Measurements from ENCODE around the gene VPS8. TPM values are rescaled to one million over a fixed set of nuclear protein-coding genes. Genes with fewer than 3 reads are reported as not detected.

VPS8 gene
- total and polyA plus RNA-seq, 2 of the 13 experiments (the other 11 are each of a cell fraction or from before 2014, with no cell fraction given) = 14.2 to 35.1 TPM

- ATAC-seq = no peak
- H3K27ac ChIP-seq (ENCODE audit: extremely low read length, insufficient read depth, low read length) = no peak overlapping the region
Observed at GRCh38 chr3:184772667-184773272, 39.2 kb upstream of the VPS8 start.

More at GRCh38 chr3:184772667-184773272, 39.2 kb upstream of the VPS8 start:
- Histone ChIP-seq H3K4me3 (replicated peaks in 1 of 3; ENCODE audit: insufficient read depth in 1 of 3, low read depth in 2 of 3, low read length in 3 of 3) (no peak overlapping the region), H3K27me3 (ENCODE audit: control insufficient read depth in 1 of 2, insufficient read depth in 2 of 2, low read length in 2 of 2) (peaks cover 8 to 44% of the 10 kb centered on the region in 2 experiments; a peak in 4 of 5 replicates), H3K36me3 (replicated peaks in 1 of 2; ENCODE audit: control insufficient read depth in 1 of 2, insufficient read depth in 2 of 2, low read length in 2 of 2) (no peaks in the 10 kb centered on the region), H3K9ac (ENCODE audit: insufficient read depth, low read depth, low read length) (no peak overlapping the region), H3K4me2 (ENCODE audit: low read depth, low read length) (no peak overlapping the region), H3K79me2 (ENCODE audit: insufficient read depth, low read length) (no peaks in the 10 kb centered on the region), H3K9me3 (ENCODE audit: low read length) (no peaks in the 10 kb centered on the region), H4K20me1 (ENCODE audit: insufficient read depth, low read length) (no peaks in the 10 kb centered on the region), H3K4me1 (ENCODE audit: insufficient read depth, low read length) (no peaks in the 10 kb centered on the region), H2AFZ (ENCODE audit: low read length) (no peak overlapping the region)
- no TSS peak for BruUV-seq (replicated peaks)
- intact Hi-C loops (cut with micrococcal nuclease; ENCODE audit: unreplicated experiment) (no loop called here), in situ Hi-C loops (cut with HindIII; ENCODE audit: extremely low pct_ligation_motif_present, low pct_unique_long_range_greater_than_20kb) (no loop called here)
- FAIRE-seq = no peak
- POLR2A ChIA-PET = no interaction called here
- WGBS (ENCODE audit: low lambda C conversion rate) = 61% methylated on average over 8 of the region's 8 CpGs
- DNase-seq (ENCODE audit: low spot score) = no peak
- no peak for TF ChIP-seq ZNF263 (CRISPR knock-in tag; IDR thresholded peaks at IDR 0.05)
- TF ChIP-seq, protein P1, sequence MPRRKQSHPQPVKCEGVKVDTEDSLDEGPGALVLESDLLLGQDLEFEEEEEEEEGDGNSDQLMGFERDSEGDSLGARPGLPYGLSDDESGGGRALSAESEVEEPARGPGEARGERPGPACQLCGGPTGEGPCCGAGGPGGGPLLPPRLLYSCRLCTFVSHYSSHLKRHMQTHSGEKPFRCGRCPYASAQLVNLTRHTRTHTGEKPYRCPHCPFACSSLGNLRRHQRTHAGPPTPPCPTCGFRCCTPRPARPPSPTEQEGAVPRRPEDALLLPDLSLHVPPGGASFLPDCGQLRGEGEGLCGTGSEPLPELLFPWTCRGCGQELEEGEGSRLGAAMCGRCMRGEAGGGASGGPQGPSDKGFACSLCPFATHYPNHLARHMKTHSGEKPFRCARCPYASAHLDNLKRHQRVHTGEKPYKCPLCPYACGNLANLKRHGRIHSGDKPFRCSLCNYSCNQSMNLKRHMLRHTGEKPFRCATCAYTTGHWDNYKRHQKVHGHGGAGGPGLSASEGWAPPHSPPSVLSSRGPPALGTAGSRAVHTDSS (CRISPR knock-in tag; conservative IDR thresholded peaks at IDR 0.05) = no peak
- TF ChIP-seq BORCS8-MEF2B (CRISPR knock-in tag; IDR thresholded peaks at IDR 0.05) = no peak
- TF ChIP-seq TEF (CRISPR knock-in tag; IDR thresholded peaks at IDR 0.05) = no peak
- no peak for TF ChIP-seq AGO2 (optimal IDR thresholded peaks at IDR 0.05; ENCODE audit: low read depth, low read length)
- TF ChIP-seq ZNF234 (CRISPR knock-in tag; conservative IDR thresholded peaks at IDR 0.05) = no peak
- TF ChIP-seq KLF12 (CRISPR knock-in tag; IDR thresholded peaks at IDR 0.05; ENCODE audit: borderline replicate concordance) = no peak
- no peak for TF ChIP-seq ZNF546 (CRISPR knock-in tag; conservative IDR thresholded peaks at IDR 0.05)
- TF ChIP-seq ISX (CRISPR knock-in tag; conservative IDR thresholded peaks at IDR 0.05) = no peak
- no peak for TF ChIP-seq ZNF446 (CRISPR knock-in tag; IDR thresholded peaks at IDR 0.05)
- TF ChIP-seq NR2F6 (IDR thresholded peaks at IDR 0.05) = no peak
- no peak for TF ChIP-seq NR2F6 (CRISPR knock-in tag; IDR thresholded peaks at IDR 0.05)
- TF ChIP-seq ZBTB33 (CRISPR knock-in tag; IDR thresholded peaks at IDR 0.05) = no peak
- TF ChIP-seq TOE1 (CRISPR knock-in tag; IDR thresholded peaks at IDR 0.05) = no peak
- TF ChIP-seq ATF7-NPFF (CRISPR knock-in tag; IDR thresholded peaks at IDR 0.05; ENCODE audit: low read depth) = no peak
- TF ChIP-seq, protein P2, sequence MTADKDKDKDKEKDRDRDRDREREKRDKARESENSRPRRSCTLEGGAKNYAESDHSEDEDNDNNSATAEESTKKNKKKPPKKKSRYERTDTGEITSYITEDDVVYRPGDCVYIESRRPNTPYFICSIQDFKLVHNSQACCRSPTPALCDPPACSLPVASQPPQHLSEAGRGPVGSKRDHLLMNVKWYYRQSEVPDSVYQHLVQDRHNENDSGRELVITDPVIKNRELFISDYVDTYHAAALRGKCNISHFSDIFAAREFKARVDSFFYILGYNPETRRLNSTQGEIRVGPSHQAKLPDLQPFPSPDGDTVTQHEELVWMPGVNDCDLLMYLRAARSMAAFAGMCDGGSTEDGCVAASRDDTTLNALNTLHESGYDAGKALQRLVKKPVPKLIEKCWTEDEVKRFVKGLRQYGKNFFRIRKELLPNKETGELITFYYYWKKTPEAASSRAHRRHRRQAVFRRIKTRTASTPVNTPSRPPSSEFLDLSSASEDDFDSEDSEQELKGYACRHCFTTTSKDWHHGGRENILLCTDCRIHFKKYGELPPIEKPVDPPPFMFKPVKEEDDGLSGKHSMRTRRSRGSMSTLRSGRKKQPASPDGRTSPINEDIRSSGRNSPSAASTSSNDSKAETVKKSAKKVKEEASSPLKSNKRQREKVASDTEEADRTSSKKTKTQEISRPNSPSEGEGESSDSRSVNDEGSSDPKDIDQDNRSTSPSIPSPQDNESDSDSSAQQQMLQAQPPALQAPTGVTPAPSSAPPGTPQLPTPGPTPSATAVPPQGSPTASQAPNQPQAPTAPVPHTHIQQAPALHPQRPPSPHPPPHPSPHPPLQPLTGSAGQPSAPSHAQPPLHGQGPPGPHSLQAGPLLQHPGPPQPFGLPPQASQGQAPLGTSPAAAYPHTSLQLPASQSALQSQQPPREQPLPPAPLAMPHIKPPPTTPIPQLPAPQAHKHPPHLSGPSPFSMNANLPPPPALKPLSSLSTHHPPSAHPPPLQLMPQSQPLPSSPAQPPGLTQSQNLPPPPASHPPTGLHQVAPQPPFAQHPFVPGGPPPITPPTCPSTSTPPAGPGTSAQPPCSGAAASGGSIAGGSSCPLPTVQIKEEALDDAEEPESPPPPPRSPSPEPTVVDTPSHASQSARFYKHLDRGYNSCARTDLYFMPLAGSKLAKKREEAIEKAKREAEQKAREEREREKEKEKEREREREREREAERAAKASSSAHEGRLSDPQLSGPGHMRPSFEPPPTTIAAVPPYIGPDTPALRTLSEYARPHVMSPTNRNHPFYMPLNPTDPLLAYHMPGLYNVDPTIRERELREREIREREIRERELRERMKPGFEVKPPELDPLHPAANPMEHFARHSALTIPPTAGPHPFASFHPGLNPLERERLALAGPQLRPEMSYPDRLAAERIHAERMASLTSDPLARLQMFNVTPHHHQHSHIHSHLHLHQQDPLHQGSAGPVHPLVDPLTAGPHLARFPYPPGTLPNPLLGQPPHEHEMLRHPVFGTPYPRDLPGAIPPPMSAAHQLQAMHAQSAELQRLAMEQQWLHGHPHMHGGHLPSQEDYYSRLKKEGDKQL (CRISPR knock-in tag; IDR thresholded peaks at IDR 0.05; ENCODE audit: low read depth) = no peak
- no peak for TF ChIP-seq SAP130 (CRISPR knock-in tag; IDR thresholded peaks at IDR 0.05; ENCODE audit: low read depth)
- CTCF ChIA-PET (ENCODE audit: low intra/inter-chr PET ratio, low total read pairs) = no interaction called here

Measured in HepG2 (cell line).